HL-60 (cell line): ENCODE data around the gene PITX1.

Experiments used
- DNase-seq, 2 experiments: peaks; one replicate each; pipeline ENCODE4 v3.0.0-alpha.2; 2010 to 2020; ENCODE audit warnings: low read depth in 1 of 2, low spot score in 1 of 2
- H3K27ac ChIP-seq: fragments of 250-450 bp; sonication (Bioruptor Pico); replicated peaks from 2 replicates; pipeline ENCODE4 v1.5.1; 2020; ENCODE audit warnings: mild to moderate bottlenecking, moderate library complexity
- H3K27me3 ChIP-seq: fragments of 250-450 bp; sonication (Bioruptor Pico); 2 replicates; pipeline ENCODE4 v1.5.1; 2021; ENCODE audit warnings: mild to moderate bottlenecking, moderate library complexity; ENCODE audit not compliant: insufficient read depth, poor library complexity, severe bottlenecking
- H3K4me3 ChIP-seq: replicated peaks from 2 replicates; pipeline ENCODE4 v1.5.1; 2011; ENCODE audit warnings: mild to moderate bottlenecking, control low read depth, low read length; ENCODE audit not compliant: insufficient read depth
- GABPA ChIP-seq: IDR thresholded peaks from 2 replicates; pipeline ENCODE4 v1.6.1; 2012; ENCODE audit warnings: low read depth
- POLR2AphosphoS5 ChIP-seq: IDR thresholded peaks from 2 replicates; pipeline ENCODE4 v1.6.1; 2012; ENCODE audit warnings: low read depth
- REST ChIP-seq: IDR thresholded peaks from 2 replicates; pipeline ENCODE4 v1.6.1; 2012; ENCODE audit warnings: low read depth; ENCODE audit not compliant: insufficient replicate concordance
- SPI1 ChIP-seq: IDR thresholded peaks from 2 replicates; pipeline ENCODE4 v1.6.1; 2012; ENCODE audit warnings: low read depth, mild to moderate bottlenecking, borderline replicate concordance
- TF ChIP-seq, protein P1 (sequence below): IDR thresholded peaks from one replicate; pipeline ENCODE4 v1.5.1; 2011; ENCODE audit warnings: low read length, control low read depth, inconsistent platforms; ENCODE audit not compliant: insufficient read depth

The PITX1 gene

GRCh38 chr5:135053278-135053677 lies 19.2 kb upstream of the PITX1 start:
- no peaks in the 10 kb centered on the region for H3K27me3 ChIP-seq
- H3K27ac ChIP-seq: no peak overlapping the region
- H3K4me3 ChIP-seq: no peak overlapping the region
- DNase-seq: peak in 1 of 2 experiments; percentile 52
- no peak for TF ChIP-seq REST
- peak; percentile 89 for TF ChIP-seq SPI1
- TF ChIP-seq, protein P1, sequence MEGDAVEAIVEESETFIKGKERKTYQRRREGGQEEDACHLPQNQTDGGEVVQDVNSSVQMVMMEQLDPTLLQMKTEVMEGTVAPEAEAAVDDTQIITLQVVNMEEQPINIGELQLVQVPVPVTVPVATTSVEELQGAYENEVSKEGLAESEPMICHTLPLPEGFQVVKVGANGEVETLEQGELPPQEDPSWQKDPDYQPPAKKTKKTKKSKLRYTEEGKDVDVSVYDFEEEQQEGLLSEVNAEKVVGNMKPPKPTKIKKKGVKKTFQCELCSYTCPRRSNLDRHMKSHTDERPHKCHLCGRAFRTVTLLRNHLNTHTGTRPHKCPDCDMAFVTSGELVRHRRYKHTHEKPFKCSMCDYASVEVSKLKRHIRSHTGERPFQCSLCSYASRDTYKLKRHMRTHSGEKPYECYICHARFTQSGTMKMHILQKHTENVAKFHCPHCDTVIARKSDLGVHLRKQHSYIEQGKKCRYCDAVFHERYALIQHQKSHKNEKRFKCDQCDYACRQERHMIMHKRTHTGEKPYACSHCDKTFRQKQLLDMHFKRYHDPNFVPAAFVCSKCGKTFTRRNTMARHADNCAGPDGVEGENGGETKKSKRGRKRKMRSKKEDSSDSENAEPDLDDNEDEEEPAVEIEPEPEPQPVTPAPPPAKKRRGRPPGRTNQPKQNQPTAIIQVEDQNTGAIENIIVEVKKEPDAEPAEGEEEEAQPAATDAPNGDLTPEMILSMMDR: no peak

DNA sequence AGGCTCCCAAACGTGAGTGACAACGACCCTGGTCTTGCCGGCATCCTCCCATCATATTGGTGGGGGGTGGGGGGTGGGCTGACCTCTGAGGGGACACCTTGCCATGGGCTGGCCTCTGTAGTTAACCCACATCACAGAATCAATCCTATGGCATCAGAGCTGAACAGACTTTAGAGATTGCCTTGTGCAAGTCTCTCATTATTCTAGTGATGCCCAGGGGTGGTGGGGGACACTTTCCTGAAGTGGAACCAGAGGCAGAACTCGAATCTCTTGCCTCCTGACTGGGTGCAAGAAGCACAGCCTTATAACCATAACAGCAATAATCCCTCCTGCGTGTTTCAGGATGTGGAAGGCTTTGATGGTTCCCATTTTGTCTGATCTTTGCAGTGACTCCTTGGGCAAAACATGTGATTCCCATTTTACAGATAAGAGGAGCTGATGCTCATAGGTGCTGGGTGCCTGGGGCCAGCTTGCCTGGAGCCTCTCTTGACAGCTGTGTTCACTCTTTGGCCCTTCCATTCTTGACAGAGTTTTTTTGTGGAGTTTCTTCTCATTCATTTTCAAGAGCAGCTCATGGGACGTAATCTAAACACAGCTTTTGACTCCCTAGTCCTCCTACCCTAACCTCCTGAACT lies 18.6 kb upstream of the PITX1 start:
- DNase-seq: no peak
- Histone ChIP-seq H3K27me3 (no peaks in the 10 kb centered on the region), H3K4me3 (no peak overlapping the region)

DNA sequence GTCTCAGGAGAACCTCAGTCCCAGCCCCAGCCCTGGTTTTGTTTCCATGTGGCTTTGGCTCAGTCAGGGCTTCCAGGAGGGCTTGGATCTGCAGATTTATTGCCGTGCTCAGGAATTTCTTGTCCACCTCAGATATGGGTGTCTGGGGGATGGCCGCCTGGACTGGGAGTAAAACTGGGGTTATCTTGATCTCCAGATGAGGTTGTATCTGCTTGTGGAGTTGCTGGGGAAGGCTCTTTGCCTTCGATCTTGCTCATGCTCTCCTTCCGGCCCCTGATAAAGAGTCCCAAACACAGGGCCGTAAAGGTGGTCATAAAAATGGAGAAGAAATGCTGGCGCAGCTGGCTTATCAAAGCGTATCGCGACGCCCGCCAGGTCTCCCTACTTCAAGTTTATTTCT lies 17.8 kb upstream of the PITX1 start:
- no peak for DNase-seq
- Histone ChIP-seq H3K4me3 (no peak overlapping the region), H3K27ac (no peak overlapping the region), H3K27me3 (no peaks in the 10 kb centered on the region)
- TF ChIP-seq, protein P1: no peak
- TF ChIP-seq GABPA (no peak), POLR2AphosphoS5 (no peak), REST (no peak), SPI1 (no peak)

More for the DNA sequence above, 18.6 kb upstream of the PITX1 start:
- no peak overlapping the region for H3K27ac ChIP-seq
- no peak for TF ChIP-seq REST
- TF ChIP-seq, protein P1: no peak
- no peak for TF ChIP-seq POLR2AphosphoS5
- no peak for TF ChIP-seq GABPA
- TF ChIP-seq SPI1: no peak
